ENCODE measurements around the gene ARFGAP1. TPM values are rescaled to one million over a fixed set of nuclear protein-coding genes. Genes with fewer than 3 reads are reported as not detected.

The ARFGAP1 gene
- polyA plus RNA-seq, 1 donor (not counting 4 experiments of a cell fraction or from before 2014, with no cell fraction given), result 31.5 TPM

- H4K20me1 ChIP-seq (ENCODE audit: control insufficient read depth, extremely low read depth, insufficient read depth, low read length), result no peaks in the 10 kb centered on the region
- dilution Hi-C loops (cut with MboI; ENCODE audit: extremely low pct_ligation_motif_present, low sequenced_read_pairs), result no loop called here
- TF ChIP-seq CTCF (optimal IDR thresholded peaks at IDR 0.05 in 1 of 3, IDR thresholded peaks at IDR 0.05 in 1 of 3, conservative IDR thresholded peaks at IDR 0.05 in 1 of 3; ENCODE audit: extremely low read depth in 1 of 3, insufficient read depth in 2 of 3, low read length in 3 of 3), result no peak
- TF ChIP-seq EZH2 (IDR thresholded peaks at IDR 0.05; ENCODE audit: low read length), result no peak
- H2AFZ ChIP-seq (ENCODE audit: control insufficient read depth, low read length), result no peak overlapping the region
- no peaks in the 10 kb centered on the region for H3K79me2 ChIP-seq (ENCODE audit: control insufficient read depth, insufficient read depth, low read length)
- H3K9me3 ChIP-seq (ENCODE audit: control insufficient read depth, low read depth, low read length), result no peaks in the 10 kb centered on the region
- no peak for DNase-seq (ENCODE audit: low read depth, low spot score)
- no peak for FAIRE-seq
- H3K27ac ChIP-seq (ENCODE audit: control insufficient read depth, insufficient read depth, low read length), result no peak overlapping the region
- H3K9me1 ChIP-seq (ENCODE audit: control insufficient read depth, extremely low read depth, insufficient read depth, low read length), result no peaks in the 10 kb centered on the region
- H3K27me3 ChIP-seq (ENCODE audit: control insufficient read depth, extremely low read depth, insufficient read depth, low read length), result peaks cover 21% of the 10 kb centered on the region
- peaks cover 11% of the 10 kb centered on the region for H3K4me1 ChIP-seq (ENCODE audit: control insufficient read depth, extremely low read depth, insufficient read depth, low read length)
- H3K9ac ChIP-seq (ENCODE audit: control insufficient read depth, extremely low read depth, insufficient read depth, low read length), result no peak overlapping the region
- H3K4me2 ChIP-seq (ENCODE audit: control insufficient read depth, extremely low read depth, insufficient read depth, low read depth, low read length), result no peak overlapping the region
- no peak overlapping the region for H3K4me3 ChIP-seq (ENCODE audit: control insufficient read depth in 2 of 3, extremely low read depth in 1 of 3, insufficient read depth in 2 of 3, low read depth in 1 of 3, low read length in 3 of 3)
- no peaks in the 10 kb centered on the region for H3K36me3 ChIP-seq (ENCODE audit: control insufficient read depth in 2 of 2, extremely low read depth in 1 of 2, insufficient read depth in 2 of 2, low read length in 2 of 2)
Measured at GRCh38 chr20:63264519-63264918, 8.1 kb upstream of the ARFGAP1 start.

GRCh38 chr20:63265891-63266515 is 6.6 kb upstream of the ARFGAP1 start:
- FAIRE-seq (no peak), DNase-seq (ENCODE audit: low read depth, low spot score) (no peak)
- H3K27me3 ChIP-seq (ENCODE audit: control insufficient read depth, extremely low read depth, insufficient read depth, low read length), result peaks cover 21% of the 10 kb centered on the region
- H3K4me3 ChIP-seq (ENCODE audit: control insufficient read depth in 2 of 3, extremely low read depth in 1 of 3, insufficient read depth in 2 of 3, low read depth in 1 of 3, low read length in 3 of 3), result no peak overlapping the region
- H3K79me2 ChIP-seq (ENCODE audit: control insufficient read depth, insufficient read depth, low read length), result no peaks in the 10 kb centered on the region
- H3K4me2 ChIP-seq (ENCODE audit: control insufficient read depth, extremely low read depth, insufficient read depth, low read depth, low read length), result no peak overlapping the region
- dilution Hi-C loops (cut with MboI; ENCODE audit: extremely low pct_ligation_motif_present, low sequenced_read_pairs), result no loop called here
- H3K4me1 ChIP-seq (ENCODE audit: control insufficient read depth, extremely low read depth, insufficient read depth, low read length), result peaks cover 11% of the 10 kb centered on the region
- H4K20me1 ChIP-seq (ENCODE audit: control insufficient read depth, extremely low read depth, insufficient read depth, low read length), result no peaks in the 10 kb centered on the region
- H3K9me1 ChIP-seq (ENCODE audit: control insufficient read depth, extremely low read depth, insufficient read depth, low read length), result no peaks in the 10 kb centered on the region
- TF ChIP-seq CTCF (optimal IDR thresholded peaks at IDR 0.05 in 1 of 3, IDR thresholded peaks at IDR 0.05 in 1 of 3, conservative IDR thresholded peaks at IDR 0.05 in 1 of 3; ENCODE audit: extremely low read depth in 1 of 3, insufficient read depth in 2 of 3, low read length in 3 of 3) (no peak), EZH2 (IDR thresholded peaks at IDR 0.05; ENCODE audit: low read length) (no peak)
- no peaks in the 10 kb centered on the region for H3K9me3 ChIP-seq (ENCODE audit: control insufficient read depth, low read depth, low read length)
- H3K9ac ChIP-seq (ENCODE audit: control insufficient read depth, extremely low read depth, insufficient read depth, low read length), result no peak overlapping the region
- H3K36me3 ChIP-seq (ENCODE audit: control insufficient read depth in 2 of 2, extremely low read depth in 1 of 2, insufficient read depth in 2 of 2, low read length in 2 of 2), result no peaks in the 10 kb centered on the region
- H3K27ac ChIP-seq (ENCODE audit: control insufficient read depth, insufficient read depth, low read length), result no peak overlapping the region
- no peak overlapping the region for H2AFZ ChIP-seq (ENCODE audit: control insufficient read depth, low read length)
